HG03469 (cell line): ENCODE measurements around the gene TGM4.

Source experiments
- ATAC-seq: cut with Tn5 transposase; IDR thresholded peaks from one replicate; pipeline ENCODE4 v1.9.1; 2021; ENCODE audit warnings: mild to moderate bottlenecking, moderate library complexity, moderate number of reproducible peaks; ENCODE audit not compliant: unreplicated experiment

The TGM4 gene

DNA sequence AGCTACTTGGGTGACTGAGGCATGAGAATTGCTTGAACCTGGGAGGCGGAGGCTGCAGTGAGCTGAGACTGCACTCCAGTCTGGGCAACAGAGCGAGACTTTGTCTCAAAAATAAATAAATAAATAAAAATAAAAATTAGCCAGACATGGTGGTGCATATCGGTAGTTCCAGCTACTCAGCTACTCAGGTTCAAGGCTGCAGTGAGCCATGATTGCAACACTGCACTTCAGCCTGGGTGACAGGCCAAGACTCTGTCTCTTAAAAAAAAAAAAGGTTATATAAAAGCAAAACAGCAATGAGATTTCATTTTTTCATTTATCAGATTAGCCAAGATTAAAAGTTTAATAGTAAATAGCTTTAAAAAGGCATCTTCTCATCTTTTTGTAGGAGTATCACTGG, 2.9 kb downstream of the TGM4 start:
- no peak for ATAC-seq

GRCh38 chr3:44880284-44880683, 5.9 kb downstream of the TGM4 start:
- no peak for ATAC-seq

- ATAC-seq, result no peak
Observed at GRCh38 chr3:44883213-44883955, 9.0 kb downstream of the TGM4 start.

DNA sequence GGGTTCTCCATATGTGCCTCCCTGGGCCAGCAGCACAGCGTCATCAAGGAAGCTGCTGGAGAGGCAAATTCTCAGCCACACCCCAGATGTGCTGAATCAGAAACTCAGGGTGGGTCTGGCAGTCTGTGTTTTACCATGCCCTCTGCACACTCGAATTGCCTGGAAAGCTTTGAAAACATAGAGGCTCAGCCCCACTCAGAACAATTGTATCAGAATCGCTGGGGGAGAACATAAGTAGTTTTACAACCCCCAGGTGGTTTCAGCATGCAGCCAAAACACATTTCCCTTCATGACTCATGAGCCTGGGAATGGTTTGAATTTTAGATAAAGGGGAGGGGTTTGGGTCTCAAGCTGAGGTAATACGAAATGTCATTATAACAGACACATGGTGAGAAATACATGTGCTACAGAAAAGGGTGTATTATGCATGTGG, 9.6 kb downstream of the TGM4 start:
- ATAC-seq, result no peak

- no peak for ATAC-seq
Observed at GRCh38 chr3:44885618-44886017, 11.2 kb downstream of the TGM4 start.

DNA sequence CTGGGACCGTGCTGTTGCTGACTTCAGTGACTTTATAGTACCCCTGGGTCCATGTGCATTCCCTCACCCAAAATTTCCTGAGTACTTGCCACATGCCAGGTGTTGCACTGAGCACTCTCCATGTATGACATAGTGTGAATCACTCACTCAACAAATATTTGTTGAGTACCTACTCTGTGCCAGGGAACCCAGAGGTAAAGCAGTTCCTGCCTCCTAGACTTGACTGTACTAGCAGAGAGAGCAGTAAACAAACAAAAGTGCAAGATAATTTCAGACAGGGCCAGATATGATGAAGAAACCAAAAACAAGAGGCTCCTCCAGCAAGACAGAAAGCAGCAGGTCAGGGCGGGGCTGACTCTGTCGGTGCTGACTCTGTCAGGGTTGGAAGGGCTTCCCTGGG, 12.2 kb downstream of the TGM4 start:
- ATAC-seq, result no peak

GRCh38 chr3:44887101-44887500, 12.7 kb downstream of the TGM4 start:
- ATAC-seq, result no peak

GRCh38 chr3:44890258-44890657, 15.8 kb downstream of the TGM4 start:
- no peak for ATAC-seq

GRCh38 chr3:44890852-44891251, 16.4 kb downstream of the TGM4 start:
- no peak for ATAC-seq

DNA sequence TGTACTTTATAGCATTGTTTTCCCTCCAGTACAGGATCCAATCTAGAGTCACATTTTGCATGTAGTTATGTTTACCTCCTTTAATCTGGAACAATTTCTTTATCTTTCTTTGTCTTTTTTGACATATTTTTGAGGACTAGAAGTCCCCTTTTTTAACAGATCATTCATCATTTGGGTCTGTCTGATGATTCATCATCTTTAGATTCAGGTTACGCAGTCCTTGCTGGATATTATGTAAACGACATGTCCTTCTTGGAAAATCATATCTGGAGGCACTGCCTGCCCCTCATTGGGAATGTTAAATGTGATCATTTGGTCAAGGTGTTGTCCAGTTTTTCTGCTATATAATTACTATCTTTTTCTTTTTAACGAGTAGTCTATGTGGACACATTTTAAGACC, 18.3 kb downstream of the TGM4 start:
- ATAC-seq, result no peak

- ATAC-seq, result no peak
Observed at GRCh38 chr3:44893097-44893496, 18.7 kb downstream of the TGM4 start.

DNA sequence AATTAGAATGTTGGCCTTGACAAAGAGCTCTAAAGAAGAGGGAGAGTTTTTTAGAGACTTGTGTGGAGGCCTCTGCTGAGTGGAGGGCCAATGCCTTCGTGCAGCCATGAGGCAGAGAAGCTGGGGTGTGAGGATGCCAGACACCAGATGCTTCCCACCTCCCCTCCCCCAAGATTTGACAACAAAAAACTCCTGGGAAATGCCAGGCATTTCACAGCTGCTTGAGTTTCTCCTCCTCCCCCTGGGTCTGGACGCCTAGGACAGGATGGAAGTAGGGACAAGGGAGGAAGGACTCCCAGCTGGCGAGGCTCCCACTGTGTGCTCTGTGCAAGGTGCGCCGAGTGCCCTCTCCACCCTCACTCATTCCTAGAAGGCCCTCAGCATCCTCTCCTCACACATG, 20.1 kb downstream of the TGM4 start:
- no peak for ATAC-seq

DNA sequence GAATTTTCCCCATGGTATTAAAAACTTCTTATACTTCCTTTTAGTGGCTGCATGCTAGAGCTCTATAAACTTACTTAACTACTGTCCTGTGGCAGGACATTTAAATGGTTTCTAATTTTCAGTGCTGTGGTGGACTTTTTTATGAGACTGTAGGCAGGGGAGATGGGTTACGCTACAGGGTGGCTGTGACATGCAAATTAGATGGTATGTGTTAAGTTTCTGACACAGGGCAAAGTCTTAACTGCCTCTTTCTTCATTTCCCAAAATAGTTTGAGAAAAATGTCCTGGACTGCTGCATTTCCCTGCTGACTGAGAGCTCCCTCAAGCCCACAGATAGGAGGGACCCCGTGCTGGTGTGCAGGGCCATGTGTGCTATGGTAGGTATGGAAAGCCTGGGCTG, 22.0 kb downstream of the TGM4 start:
- no peak for ATAC-seq

DNA sequence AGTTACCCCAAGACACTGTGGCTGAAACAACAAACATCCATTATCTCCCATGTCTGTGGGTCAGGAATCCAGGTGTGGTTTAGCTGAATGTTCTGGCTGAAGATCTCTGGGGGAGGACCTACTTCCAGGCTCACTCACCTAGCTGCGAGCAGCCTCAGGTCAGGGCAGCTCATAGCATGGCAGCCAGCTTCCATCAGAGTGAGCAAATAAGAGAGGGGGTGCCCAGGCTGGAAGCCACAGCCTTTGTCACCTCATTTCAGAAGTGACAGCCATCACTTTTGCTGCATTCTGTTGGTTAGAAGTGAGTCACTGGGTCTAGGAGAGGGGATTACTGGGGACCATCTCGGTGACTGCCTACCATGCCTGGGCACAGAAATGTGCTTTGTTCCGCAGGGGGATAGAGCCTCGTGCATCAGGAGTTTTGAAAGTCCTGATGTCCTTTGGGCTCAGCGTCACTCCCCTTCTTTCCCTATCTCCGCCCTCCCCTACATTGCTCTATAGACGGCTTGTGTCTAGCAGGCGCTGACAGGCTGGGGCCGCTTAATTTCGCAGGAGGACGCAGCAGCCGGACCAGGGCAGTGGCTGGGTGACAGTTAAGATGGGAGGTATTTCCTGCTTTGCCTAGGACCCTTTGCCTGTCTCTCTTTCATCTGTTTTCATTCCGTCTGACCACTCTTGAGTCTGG, 25.4 kb downstream of the TGM4 start:
- ATAC-seq, result no peak

DNA sequence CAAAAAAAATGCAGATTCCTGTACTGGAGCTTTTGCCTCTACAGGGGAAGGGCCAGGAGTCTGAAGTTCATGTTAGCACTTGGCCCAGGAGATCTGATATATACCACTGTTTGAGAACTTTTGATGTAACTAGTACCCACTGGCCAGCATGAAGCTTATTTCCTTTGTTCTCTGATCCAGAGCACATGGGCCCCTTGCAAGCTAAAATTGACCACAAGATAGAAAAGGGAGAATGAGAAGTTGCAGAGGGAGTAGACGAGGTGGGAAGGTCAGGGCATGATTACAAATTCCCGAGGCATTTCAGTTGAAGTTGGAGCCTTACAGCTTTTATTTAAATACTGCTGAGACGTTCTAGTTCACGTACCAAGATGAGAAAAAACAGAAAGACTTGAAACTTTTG, 28.2 kb downstream of the TGM4 start:
- no peak for ATAC-seq

DNA sequence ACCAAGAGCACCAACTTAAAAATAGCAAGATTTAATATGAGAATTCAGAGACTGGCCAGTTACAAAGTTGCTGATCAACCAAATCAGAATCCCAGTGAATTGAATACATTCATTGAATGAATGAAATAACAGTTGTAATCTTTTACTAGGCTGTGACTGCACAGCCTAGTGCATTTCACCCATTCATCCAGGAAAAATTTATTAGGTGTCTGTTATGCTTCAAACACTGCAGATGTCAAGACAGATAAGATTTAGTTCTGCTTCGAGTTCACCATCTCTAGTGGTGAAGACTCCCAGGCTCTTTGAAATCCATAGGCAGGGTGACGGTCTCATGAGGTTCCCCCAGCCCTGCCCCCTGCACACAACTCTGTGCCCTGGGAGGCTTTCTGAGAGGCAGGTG, 28.9 kb downstream of the TGM4 start:
- ATAC-seq, result no peak

DNA sequence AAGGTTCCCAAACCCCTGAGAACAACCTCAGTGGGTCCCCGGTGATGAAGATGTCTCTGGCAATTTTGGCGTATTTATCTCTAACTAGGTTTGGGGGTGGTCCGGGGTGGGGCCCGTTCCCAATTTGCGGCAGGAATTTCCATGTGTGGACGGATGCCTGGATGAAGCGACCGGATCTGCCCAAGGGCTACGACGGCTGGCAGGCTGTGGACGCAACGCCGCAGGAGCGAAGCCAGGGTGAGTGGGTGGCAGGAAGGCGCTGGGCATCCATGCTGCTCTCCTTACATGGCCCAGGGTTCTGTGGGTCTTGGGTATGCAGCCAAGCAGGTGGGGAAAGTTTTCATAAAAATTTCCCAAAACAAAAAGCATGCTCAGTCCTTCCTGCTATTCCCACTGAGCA, 29.3 kb downstream of the TGM4 start:
- no peak for ATAC-seq

GRCh38 chr3:44905446-44906157, 31.2 kb downstream of the TGM4 start:
- no peak for ATAC-seq

GRCh38 chr3:44906997-44907396, 32.6 kb downstream of the TGM4 start:
- ATAC-seq, result no peak

- no peak for ATAC-seq
Observed at GRCh38 chr3:44907612-44908011, 33.2 kb downstream of the TGM4 start.

DNA sequence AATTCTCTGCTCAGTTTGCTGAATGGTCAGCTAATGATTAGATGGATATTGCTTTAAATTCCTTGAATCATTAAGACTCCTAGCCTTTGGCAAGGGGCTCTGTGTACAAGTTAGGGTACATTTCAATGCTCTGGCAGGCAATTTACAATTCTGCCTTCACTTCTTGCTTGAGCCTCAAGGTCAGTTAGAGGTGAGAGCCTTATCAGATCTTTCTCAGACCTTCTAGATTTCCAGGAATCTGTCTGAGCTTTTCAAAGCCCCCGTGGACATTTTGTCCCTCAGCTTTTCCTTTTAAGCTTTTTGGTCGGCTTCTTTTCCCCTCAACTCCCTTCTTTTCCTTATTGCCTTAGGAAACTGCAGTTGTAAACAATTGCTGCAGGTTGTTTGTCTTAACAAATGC, 34.7 kb downstream of the TGM4 start:
- no peak for ATAC-seq

DNA sequence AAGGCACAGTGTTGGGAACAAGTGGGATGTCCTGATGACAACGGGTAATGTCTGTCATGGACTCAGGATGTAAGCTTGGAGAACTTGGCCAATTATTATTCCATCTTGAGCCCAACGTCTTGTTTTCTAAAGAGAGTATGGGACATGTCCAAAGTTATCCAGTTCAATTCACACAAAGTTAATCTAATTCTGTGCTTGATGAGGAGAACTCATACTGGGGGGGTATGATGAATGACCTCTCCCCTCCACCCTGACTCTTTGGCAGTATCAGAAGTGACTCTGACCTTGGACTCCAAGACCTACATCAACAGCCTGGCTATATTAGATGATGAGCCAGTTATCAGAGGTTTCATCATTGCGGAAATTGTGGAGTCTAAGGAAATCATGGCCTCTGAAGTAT, 36.3 kb downstream of the TGM4 start:
- no peak for ATAC-seq
